CD8-positive, alpha-beta memory T cell (primary cell): ENCODE measurements around the gene PPP1R1B. TPM values are rescaled to one million over a fixed set of nuclear protein-coding genes. Genes with fewer than 3 reads are reported as not detected.

Experiments used
- polyA plus RNA-seq: library from polyadenylated mRNA; unstranded; fragments of 300-500 nt; fragmentation: Illumina TruSeq; gene quantifications from one replicate; pipeline ENCODE4 v1.2.3, GENCODE V29; 2021
- total RNA-seq, 2 experiments: library from RNA; stranded (reverse); gene quantifications; one replicate each; pipeline ENCODE4 v1.2.3, GENCODE V29; 2021

PPP1R1B gene
- total and polyA plus RNA-seq, 3 experiments from 2014 or later: not detected

Other genes starting within 250 kb of the PPP1R1B start
- 10 to 100 TPM; 20.9 to 21.4 TPM for gene FBXL20, start 225.3 kb upstream of the PPP1R1B start, total RNA-seq
- 4.4 TPM for gene FBXL20, start 225.3 kb upstream of the PPP1R1B start, polyA plus RNA-seq
- gene MED1, start 175.7 kb upstream of the PPP1R1B start, total RNA-seq: 10 to 100 TPM; 85.1 to 87.3 TPM
- gene MED1, start 175.7 kb upstream of the PPP1R1B start, polyA plus RNA-seq: 22.0 TPM
- 10 to 100 TPM; 86.9 to 91.8 TPM for gene CDK12, start 165.5 kb upstream of the PPP1R1B start, total RNA-seq
- gene CDK12, start 165.5 kb upstream of the PPP1R1B start, polyA plus RNA-seq: 5.6 TPM
- gene NEUROD2, start 19.0 kb upstream of the PPP1R1B start, total RNA-seq: not detected
- not detected for gene NEUROD2, start 19.0 kb upstream of the PPP1R1B start, polyA plus RNA-seq
- gene STARD3, start 10.2 kb downstream of the PPP1R1B start, total RNA-seq: 10 to 100 TPM; 71.4 to 74.1 TPM
- 44.5 TPM for gene STARD3, start 10.2 kb downstream of the PPP1R1B start, polyA plus RNA-seq
- 1 to 10 TPM in 1 of 2 experiments, under 1 TPM in 1; 0.97 to 1.6 TPM for gene TCAP, start 38.4 kb downstream of the PPP1R1B start, total RNA-seq
- not detected for gene TCAP, start 38.4 kb downstream of the PPP1R1B start, polyA plus RNA-seq
- gene PNMT, start 41.5 kb downstream of the PPP1R1B start, total RNA-seq: not detected
- 0.39 TPM for gene PNMT, start 41.5 kb downstream of the PPP1R1B start, polyA plus RNA-seq
- 10 to 100 TPM; 11.8 to 12.1 TPM for gene PGAP3, start 61.1 kb downstream of the PPP1R1B start, total RNA-seq
- gene PGAP3, start 61.1 kb downstream of the PPP1R1B start, polyA plus RNA-seq: 22.4 TPM
- 1 to 10 TPM; 3.6 to 3.9 TPM for gene ERBB2, start 73.1 kb downstream of the PPP1R1B start, total RNA-seq
- gene ERBB2, start 73.1 kb downstream of the PPP1R1B start, polyA plus RNA-seq: 2.4 TPM
- gene MIEN1, start 103.6 kb downstream of the PPP1R1B start, total RNA-seq: 10 to 100 TPM; 42.3 to 46.2 TPM
- 114 TPM for gene MIEN1, start 103.6 kb downstream of the PPP1R1B start, polyA plus RNA-seq
- gene GRB7, start 111.0 kb downstream of the PPP1R1B start, total RNA-seq: not detected
- not detected for gene GRB7, start 111.0 kb downstream of the PPP1R1B start, polyA plus RNA-seq
- 100 to 1,000 TPM; 119 to 126 TPM for gene IKZF3, start 237.4 kb downstream of the PPP1R1B start, total RNA-seq
- gene IKZF3, start 237.4 kb downstream of the PPP1R1B start, polyA plus RNA-seq: 138 TPM
- gene ZPBP2, start 241.2 kb downstream of the PPP1R1B start, total RNA-seq: under 1 TPM; 0.58 to 0.74 TPM
- gene ZPBP2, start 241.2 kb downstream of the PPP1R1B start, polyA plus RNA-seq: 0.09 TPM